ENCODE measurements around the gene HCN4. TPM values are rescaled to one million over a fixed set of nuclear protein-coding genes. Genes with fewer than 3 reads are reported as not detected.

Gene HCN4
- total RNA-seq, 4 donors from 2014 or later, result 0.17 TPM; not detected in 3

- no peaks in the 10 kb centered on the region for H3K9me3 ChIP-seq
- H3K4me1 ChIP-seq, result no peaks in the 10 kb centered on the region
- 78% methylated on average over 5 of the region's 6 CpGs for WGBS
- DNase-seq (ENCODE audit: extremely low spot score), result no peak
- no peaks in the 10 kb centered on the region for H3K27me3 ChIP-seq
- intact Hi-C loops (cut with DNase I), result no loop called here
- no peak for TF ChIP-seq POLR2AphosphoS5 (IDR thresholded peaks at IDR 0.05)
- no peak for TF ChIP-seq CTCF (IDR thresholded peaks at IDR 0.05)
- TF ChIP-seq POLR2A (IDR thresholded peaks at IDR 0.05; ENCODE audit: low read depth), result no peak
- TF ChIP-seq EP300 (IDR thresholded peaks at IDR 0.05), result no peak
- no peak overlapping the region for H3K4me3 ChIP-seq
- peaks cover 19 to 88% (median 55%) of the 10 kb centered on the region in 4 donors for H3K36me3 ChIP-seq
- H3K27ac ChIP-seq (replicated peaks in 1 of 4), result no peak overlapping the region
Observed at GRCh38 chr15:73295630-73296286, 73.0 kb downstream of the HCN4 start.

- intact Hi-C loops (cut with DNase I), result no loop called here
- no peak for TF ChIP-seq POLR2A (IDR thresholded peaks at IDR 0.05; ENCODE audit: low read depth)
- TF ChIP-seq EP300 (IDR thresholded peaks at IDR 0.05), result no peak
- no peak for TF ChIP-seq POLR2AphosphoS5 (IDR thresholded peaks at IDR 0.05)
- TF ChIP-seq CTCF (IDR thresholded peaks at IDR 0.05), result no peak
- Histone ChIP-seq H3K4me1 (no peaks in the 10 kb centered on the region), H3K36me3 (peaks cover 17 to 88% (median 51%) of the 10 kb centered on the region in 4 donors), H3K27ac (replicated peaks in 1 of 4) (no peak overlapping the region), H3K9me3 (no peaks in the 10 kb centered on the region), H3K27me3 (no peaks in the 10 kb centered on the region), H3K4me3 (no peak overlapping the region)
- no peak for DNase-seq (ENCODE audit: extremely low spot score)
- 84% methylated on average over 4 of the region's 4 CpGs for WGBS
Observed at GRCh38 chr15:73293773-73294172, 75.0 kb downstream of the HCN4 start.

- Histone ChIP-seq H3K27me3 (no peaks in the 10 kb centered on the region), H3K36me3 (peaks cover 14 to 88% (median 55%) of the 10 kb centered on the region in 4 donors), H3K4me1 (peaks cover 0 to 11% (median 10%) of the 10 kb centered on the region in 4 donors), H3K9me3 (no peaks in the 10 kb centered on the region), H3K4me3 (no peak overlapping the region), H3K27ac (replicated peaks in 1 of 4) (no peak overlapping the region)
- peak; percentile 70 for DNase-seq (ENCODE audit: extremely low spot score)
- TF ChIP-seq POLR2AphosphoS5 (IDR thresholded peaks at IDR 0.05), result no peak
- WGBS, result 93% methylated on average over 1 of the region's 1 CpG
- intact Hi-C loops (cut with DNase I), result no loop called here
Observed at GRCh38 chr15:73291441-73291840, 77.3 kb downstream of the HCN4 start.

GRCh38 chr15:73287019-73287418, 81.7 kb downstream of the HCN4 start:
- intact Hi-C loops (cut with DNase I), result loop anchor here (10.0 kb wide), 1 partner anchor 418 kb away; no protein-coding TSS in a partner anchor
- no peaks in the 10 kb centered on the region for H3K27me3 ChIP-seq
- H3K4me3 ChIP-seq, result no peak overlapping the region
- H3K4me1 ChIP-seq, result peaks cover 0 to 48% (median 34%) of the 10 kb centered on the region in 4 donors
- 74% methylated on average over 1 of the region's 1 CpG for WGBS
- no peaks in the 10 kb centered on the region for H3K9me3 ChIP-seq
- peak overlapping the region; percentile 47 to 72 (median 68) for H3K27ac ChIP-seq (replicated peaks in 1 of 4)
- H3K36me3 ChIP-seq, result peaks cover 14 to 80% (median 48%) of the 10 kb centered on the region in 4 donors
- DNase-seq (ENCODE audit: extremely low spot score), result no peak
- no peak for TF ChIP-seq EP300 (IDR thresholded peaks at IDR 0.05)
- TF ChIP-seq POLR2AphosphoS5 (IDR thresholded peaks at IDR 0.05), result no peak
- TF ChIP-seq POLR2A (IDR thresholded peaks at IDR 0.05; ENCODE audit: low read depth), result no peak
- TF ChIP-seq CTCF (IDR thresholded peaks at IDR 0.05), result no peak

- TF ChIP-seq CTCF (IDR thresholded peaks at IDR 0.05) (no peak), POLR2A (IDR thresholded peaks at IDR 0.05; ENCODE audit: low read depth) (no peak), EP300 (IDR thresholded peaks at IDR 0.05) (no peak), POLR2AphosphoS5 (IDR thresholded peaks at IDR 0.05) (no peak)
- Histone ChIP-seq H3K4me3 (no peak overlapping the region), H3K4me1 (peaks cover 0 to 48% (median 34%) of the 10 kb centered on the region in 4 donors), H3K9me3 (no peaks in the 10 kb centered on the region), H3K27me3 (no peaks in the 10 kb centered on the region), H3K27ac (replicated peaks in 1 of 4) (peak overlapping the region; percentile 47 to 72 (median 68)), H3K36me3 (peaks cover 14 to 73% (median 48%) of the 10 kb centered on the region in 4 donors)
- no peak for DNase-seq (ENCODE audit: extremely low spot score)
- 56% methylated on average over 2 of the region's 2 CpGs for WGBS
- intact Hi-C loops (cut with DNase I), result loop anchor here (10.0 kb wide), 1 partner anchor 418 kb away; no protein-coding TSS in a partner anchor
Observed at GRCh38 chr15:73286311-73286710, 82.4 kb downstream of the HCN4 start.

Measured in esophagus muscularis mucosa (tissue), 4 donors.